Measurements from ENCODE around the gene SUCLG2.

GRCh38 chr3:67529915-67530314 lies 124.5 kb downstream of the SUCLG2 start:
- TF ChIP-seq ZNF639 (tag by site-specific recombination; IDR thresholded peaks at IDR 0.05) (no peak), SP2 (tag by site-specific recombination; IDR thresholded peaks at IDR 0.05) (no peak)
